GM18867 (cell line): Measurements from ENCODE around the gene ILDR2.
"Not testable (repeated sequence)": the region's sequence is repeated elsewhere in the genome, so short reads cannot be mapped to it uniquely, and the experiment has no call there.

Experiments used
- ATAC-seq: cut with Tn5 transposase; IDR thresholded peaks from one replicate; pipeline ENCODE4 v1.9.1; 2021; ENCODE audit warnings: mild to moderate bottlenecking, moderate library complexity; ENCODE audit not compliant: unreplicated experiment

The ILDR2 gene

DNA sequence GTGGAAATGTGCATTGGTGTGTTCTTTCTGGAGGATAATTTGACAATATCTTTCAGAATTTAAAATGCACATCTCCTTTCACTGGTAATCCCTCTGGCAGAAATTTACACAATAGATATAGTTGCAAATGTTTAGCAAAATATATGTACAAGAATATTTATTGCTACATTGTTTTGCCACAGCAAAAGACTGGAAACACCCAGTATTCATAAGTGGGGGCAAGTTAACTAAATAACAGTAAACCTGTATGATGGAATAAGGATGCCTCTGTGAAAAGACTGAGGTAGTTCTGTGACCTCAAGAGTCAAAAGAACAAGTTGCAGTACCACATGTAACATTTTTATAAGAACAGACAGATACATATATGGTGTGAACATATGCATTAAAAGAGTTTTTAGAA is 85.6 kb downstream of the ILDR2 start:
- ATAC-seq: no peak

GRCh38 chr1:166888373-166889111 is 86.8 kb downstream of the ILDR2 start:
- ATAC-seq: no peak

GRCh38 chr1:166884971-166885370 is 90.4 kb downstream of the ILDR2 start:
- ATAC-seq: peak; percentile 46

DNA sequence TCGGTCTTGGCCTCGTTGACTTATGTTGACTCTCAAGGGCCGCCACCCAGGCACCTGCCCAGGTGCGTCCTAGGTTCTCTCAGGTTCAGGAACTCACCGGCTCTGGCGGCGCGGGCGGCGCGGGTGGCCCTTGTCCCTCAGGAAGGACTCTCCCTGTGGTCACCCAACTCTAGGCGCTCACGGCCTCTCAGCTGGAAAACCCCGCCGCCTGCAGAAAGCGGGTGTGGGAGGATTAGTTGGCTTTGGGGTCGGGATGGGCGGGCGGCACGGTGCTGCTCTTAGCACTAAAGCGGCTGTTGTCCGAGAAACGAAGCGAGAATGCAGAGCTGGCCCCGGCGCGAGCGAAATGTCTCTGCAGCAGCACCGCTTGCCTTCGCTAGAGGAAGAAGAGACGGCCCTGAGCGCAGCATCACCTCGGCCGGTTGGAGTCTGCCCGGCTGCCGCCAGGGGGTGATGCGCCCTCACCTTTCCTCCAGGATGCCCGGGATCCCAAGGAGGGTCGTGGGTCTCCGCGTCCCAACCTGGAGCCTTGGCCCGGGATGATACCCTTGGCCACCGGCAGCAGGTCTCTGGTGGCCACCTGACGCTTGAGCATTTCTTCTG is 91.2 kb downstream of the ILDR2 start:
- ATAC-seq: peak; percentile 61

GRCh38 chr1:166882893-166883292 is 92.4 kb downstream of the ILDR2 start:
- ATAC-seq: no peak

DNA sequence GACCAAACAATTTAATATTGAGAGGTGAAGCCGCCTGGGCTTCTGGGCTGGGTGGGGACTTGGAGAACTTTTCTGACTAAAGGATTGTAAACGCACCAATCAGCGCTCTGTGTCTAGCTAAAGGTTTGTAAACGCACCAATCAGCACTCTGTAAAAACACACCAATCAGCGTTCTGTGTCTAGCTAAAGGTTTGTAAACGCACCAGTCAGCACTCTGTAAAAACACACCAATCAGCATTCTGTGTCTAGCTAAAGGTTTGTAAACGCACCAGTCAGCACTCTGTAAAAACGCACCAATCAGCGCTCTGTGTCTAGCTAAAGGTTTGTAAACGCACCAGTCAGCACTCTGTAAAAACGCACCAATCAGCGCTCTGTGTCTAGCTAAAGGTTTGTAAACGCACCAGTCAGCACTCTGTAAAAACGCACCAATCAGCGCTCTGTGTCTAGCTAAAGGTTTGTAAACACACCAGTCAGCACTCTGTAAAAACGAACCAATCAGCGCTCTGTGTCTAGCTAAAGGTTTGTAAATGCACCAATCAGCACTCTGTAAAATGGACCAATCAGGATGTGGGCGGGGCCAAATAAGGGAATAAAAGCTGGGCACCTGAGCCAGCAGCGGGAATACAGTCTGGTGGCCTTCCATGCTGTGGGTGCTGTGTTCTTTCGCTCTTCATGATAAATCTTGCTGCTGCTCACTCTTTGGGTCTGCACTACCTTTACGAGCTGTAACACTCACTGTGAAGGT is 97.0 kb downstream of the ILDR2 start:
- not testable (repeated sequence) for ATAC-seq

DNA sequence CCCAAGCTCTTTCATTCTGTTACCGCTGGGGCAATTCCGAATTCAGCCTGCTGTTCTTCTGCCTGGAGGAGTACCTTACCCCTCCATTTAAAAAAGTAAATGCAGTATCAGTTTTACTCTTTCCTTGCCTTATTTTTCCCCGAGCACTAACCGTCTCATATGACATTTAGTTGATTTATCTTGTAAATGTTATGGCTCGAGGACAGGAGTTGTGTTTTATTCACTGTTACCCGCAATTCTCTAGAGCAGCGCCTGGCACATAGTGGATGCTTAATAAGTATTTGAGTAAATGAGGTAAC is 98.9 kb downstream of the ILDR2 start:
- ATAC-seq: peak; percentile 11

DNA sequence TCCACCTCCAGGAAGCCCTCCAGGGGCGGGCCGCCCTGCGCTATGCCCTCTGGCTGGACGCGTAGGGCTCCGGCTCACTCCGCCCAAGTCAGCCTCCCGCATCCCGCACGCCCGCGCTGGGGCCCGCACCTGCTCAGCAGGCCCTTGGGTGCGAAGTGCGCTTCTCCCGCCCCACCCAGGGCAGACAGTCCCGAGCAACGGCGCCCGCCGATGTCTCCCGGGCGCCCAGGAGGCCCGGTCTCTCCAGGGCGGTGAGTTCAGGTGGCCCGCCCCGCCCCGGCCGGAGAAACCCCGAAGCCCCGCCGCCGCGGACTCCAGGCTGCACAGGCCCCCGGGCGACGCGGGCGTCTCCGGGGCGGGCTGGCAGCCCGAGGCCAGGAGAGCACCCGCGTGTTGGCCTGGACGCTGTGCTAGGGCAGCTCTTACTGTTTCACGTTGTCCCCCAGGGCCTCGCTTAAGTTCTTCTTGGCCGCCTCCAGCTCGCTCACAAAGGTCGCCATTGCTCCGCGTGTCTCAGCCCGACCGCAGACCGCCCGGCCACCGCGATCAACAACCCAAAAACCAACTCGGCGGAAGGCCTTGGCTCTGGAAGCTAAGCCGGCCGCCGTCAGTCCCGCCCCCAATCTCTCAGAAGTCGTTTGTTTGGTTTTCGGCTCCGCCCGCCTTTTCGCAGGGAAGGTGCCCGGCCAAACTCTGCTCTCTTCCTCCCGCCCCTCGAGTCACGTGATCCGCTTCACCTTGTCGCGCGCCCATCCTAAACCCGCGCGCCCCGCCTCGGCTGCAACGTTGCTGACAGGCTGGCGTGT is 99.4 kb downstream of the ILDR2 start, which contains the start of gene TADA1:
TSS of gene TADA1 (minus strand) at position 531 of the 806 bp plus-strand sequence. CDS start at position 500, 31 bp downstream.
- ATAC-seq: peak; percentile 88

GRCh38 chr1:166875302-166875733 is 100.0 kb downstream of the ILDR2 start:
- no peak for ATAC-seq

GRCh38 chr1:166874464-166874863 is 100.9 kb downstream of the ILDR2 start:
- ATAC-seq: no peak

DNA sequence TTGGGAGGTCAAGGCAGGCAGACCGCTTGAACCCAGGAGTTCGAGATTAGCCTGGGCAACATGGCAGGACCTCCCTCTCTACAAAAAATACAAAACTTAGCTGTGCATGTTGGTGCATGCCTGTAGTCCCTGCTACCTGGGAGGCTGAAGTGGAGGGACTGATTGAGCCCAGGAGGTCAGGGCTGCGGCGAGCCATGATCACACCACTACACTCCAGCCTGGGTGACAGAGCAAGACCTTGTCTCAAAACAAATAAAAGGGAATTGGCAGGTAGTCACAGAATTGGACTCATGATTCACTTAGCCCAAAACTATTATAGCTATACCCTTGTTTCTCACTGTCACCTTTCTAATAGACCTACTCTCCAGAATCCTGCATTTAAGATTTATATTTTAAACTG is 104.8 kb downstream of the ILDR2 start:
- no peak for ATAC-seq

DNA sequence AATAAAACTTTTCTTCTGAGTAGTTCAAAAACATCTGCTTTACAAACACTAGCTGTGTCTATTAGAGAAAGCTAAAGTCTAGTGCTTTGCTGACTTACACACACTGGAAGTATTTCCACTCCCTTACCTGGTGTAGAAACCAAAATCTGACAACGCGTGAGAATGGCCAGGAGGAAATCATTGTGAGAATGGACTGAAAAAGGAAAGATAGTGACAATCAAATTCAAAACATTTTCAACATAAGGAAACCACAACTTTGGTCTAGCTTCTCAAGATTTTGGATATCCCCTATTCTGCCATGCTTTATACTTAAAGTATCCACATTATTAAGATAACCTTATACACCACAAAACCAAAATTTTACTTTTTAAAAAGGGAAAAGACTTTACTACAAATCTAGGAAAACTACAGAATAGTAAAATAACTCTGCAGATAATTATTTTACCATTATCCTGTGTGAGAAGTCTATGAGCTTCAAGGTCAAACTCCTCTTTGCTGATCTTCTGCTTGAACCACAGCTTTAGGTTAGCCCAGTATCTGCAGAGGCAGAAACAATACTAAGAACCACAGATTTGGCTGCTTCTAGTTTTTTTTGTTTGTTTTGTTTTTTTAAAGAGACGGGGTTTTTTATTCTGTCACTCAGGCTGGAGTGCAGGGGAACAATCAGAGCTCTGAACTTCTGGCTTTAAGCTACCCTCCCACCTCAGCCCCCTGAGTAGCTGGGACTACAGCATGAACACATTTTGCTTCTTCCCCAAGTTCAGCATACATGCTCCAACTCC is 105.8 kb downstream of the ILDR2 start:
- ATAC-seq: no peak

DNA sequence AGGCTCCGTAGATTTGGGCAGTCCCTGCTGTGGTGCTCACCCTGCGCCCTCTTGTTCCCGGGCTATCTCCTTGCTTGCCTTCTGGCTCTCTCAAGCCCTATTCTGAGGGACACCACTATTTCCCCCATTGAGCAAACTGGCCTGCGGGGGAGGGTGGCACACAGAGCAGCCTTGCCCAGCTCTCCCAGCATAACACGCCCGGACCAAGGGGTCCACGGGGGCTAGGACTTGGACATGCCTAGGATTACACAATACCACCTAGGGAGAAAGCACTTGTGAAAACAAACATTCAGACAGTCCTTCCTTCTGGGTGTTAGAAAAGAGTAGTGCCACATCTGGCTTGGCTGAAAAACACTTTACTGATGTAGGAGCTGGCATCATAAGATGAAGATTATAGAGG is 106.7 kb downstream of the ILDR2 start:
- ATAC-seq: no peak

- no peak for ATAC-seq
Observed at GRCh38 chr1:166865926-166866325, 109.4 kb downstream of the ILDR2 start.

- no peak for ATAC-seq
Observed at GRCh38 chr1:166859597-166859996, 115.7 kb downstream of the ILDR2 start.

- ATAC-seq: no peak
Observed at GRCh38 chr1:166858726-166859419, 116.5 kb downstream of the ILDR2 start.
